ENCODE data around the gene BCCIP. TPM values are rescaled to one million over a fixed set of nuclear protein-coding genes. Genes with fewer than 3 reads are reported as not detected.

BCCIP gene
- total and polyA plus RNA-seq, 2 experiments from 2014 or later: 43.9 to 92.6 TPM

DNA sequence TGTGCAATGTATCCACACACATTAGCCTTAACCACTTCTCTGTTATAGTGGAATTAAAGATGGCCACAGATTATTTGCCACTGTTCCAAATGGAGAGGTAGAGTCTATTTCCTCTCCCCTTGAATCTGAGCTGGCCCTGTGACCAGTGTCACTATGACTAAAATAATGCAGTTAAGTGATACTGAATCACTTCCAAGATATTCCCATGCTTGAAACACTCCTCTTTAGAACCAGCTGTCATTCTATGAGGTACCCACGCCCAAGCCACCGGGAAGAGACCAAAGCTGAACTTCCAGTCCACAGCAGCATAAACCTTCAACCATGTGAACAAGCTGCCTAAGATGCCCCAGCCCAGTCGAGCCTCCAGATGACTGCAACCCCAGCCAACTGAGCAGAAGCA, 59.9 kb downstream of the BCCIP start:
- Histone ChIP-seq H3K79me2 (ENCODE audit: insufficient read depth) (peaks cover 66% of the 10 kb centered on the region), H3K27me3 (replicated peaks; ENCODE audit: insufficient read depth) (no peaks in the 10 kb centered on the region), H3K36me3 (ENCODE audit: low read depth) (no peaks in the 10 kb centered on the region), H3K9ac (no peak overlapping the region), H4K20me1 (ENCODE audit: insufficient read depth) (no peaks in the 10 kb centered on the region), H3K4me1 (ENCODE audit: insufficient read depth) (peaks cover 17% of the 10 kb centered on the region), H3F3A (ENCODE audit: insufficient read depth) (peaks cover 13% of the 10 kb centered on the region; the same call in 1 of the 2 replicates), H3K9me3 (ENCODE audit: low read depth) (no peaks in the 10 kb centered on the region), H3K4me2 (ENCODE audit: unreplicated experiment) (no peak overlapping the region), H3K27ac (no peak overlapping the region), H2AFZ (no peak overlapping the region), H3K9me2 (ENCODE audit: insufficient read depth) (no peaks in the 10 kb centered on the region), H3K4me3 (no peak overlapping the region)
- WGBS, 2 experiments (ENCODE audit: low coverage in 1 of 2, low lambda C conversion rate in 2 of 2, missing lambda C conversion rate in 2 of 2): 97% methylated on average over 3 of the region's 3 CpGs
- no peak for TF ChIP-seq EZH2phosphoT487 (IDR thresholded peaks at IDR 0.05; ENCODE audit: insufficient read depth, low read depth)
- no peak for TF ChIP-seq EZH2 (IDR thresholded peaks at IDR 0.05; ENCODE audit: insufficient read depth, poor library complexity, severe bottlenecking)
- in situ Hi-C loops (cut with MboI): no loop called here
- DNase-seq: no peak

MicroRNA genes within 50 kb of the gene (microRNA counts, 767-probe panel; counts per million panel counts)
- 447 counts per million, percentile 86 among the panel's probes with 10 or more counts for microRNA hsa-miR-4484

Small RNA genes within 50 kb of the gene (microRNA-seq; reads per million reads assigned to microRNA genes)
- 2.0 reads per million for gene MIR4484 (ENCODE audit: borderline number of aligned reads)

Small RNA genes within 50 kb of the gene (small RNA-seq; reads per million reads assigned to genes)
- gene MIR4484 (ENCODE audit: low read depth, low replicate concordance): not detected
- gene RF00017 (ENCODE audit: low read depth, low replicate concordance): not detected

Other genes with a start within 250 kb of the BCCIP start
- 0.76 TPM in 1 of 2 replicates, not detected in the other for gene TEX36, start 140.4 kb upstream of the BCCIP start, total RNA-seq (2014; rRNA removed; shearing (Covaris generic))
- gene TEX36, start 140.4 kb upstream of the BCCIP start, polyA plus RNA-seq (2016; fragmentation: Nextera tagmentation; extraction: Ambion mirVana): 0.34 and 0.35 TPM in 2 replicates
- 13.2 and 16.4 TPM in 2 replicates for gene EDRF1, start 103.8 kb upstream of the BCCIP start, total RNA-seq (2014; rRNA removed; shearing (Covaris generic))
- 10.2 and 11.4 TPM in 2 replicates for gene EDRF1, start 103.8 kb upstream of the BCCIP start, polyA plus RNA-seq (2016; fragmentation: Nextera tagmentation; extraction: Ambion mirVana)
- not detected in 2 replicates for gene MMP21, start 47.7 kb upstream of the BCCIP start, total RNA-seq (2014; rRNA removed; shearing (Covaris generic))
- not detected in 2 replicates for gene MMP21, start 47.7 kb upstream of the BCCIP start, polyA plus RNA-seq (2016; fragmentation: Nextera tagmentation; extraction: Ambion mirVana)
- gene UROS, start 288 bp upstream of the BCCIP start, total RNA-seq (2014; rRNA removed; shearing (Covaris generic)): 75.2 and 83.1 TPM in 2 replicates
- gene UROS, start 288 bp upstream of the BCCIP start, polyA plus RNA-seq (2016; fragmentation: Nextera tagmentation; extraction: Ambion mirVana): 87.8 and 92.2 TPM in 2 replicates
- gene DHX32, start 57.7 kb downstream of the BCCIP start, total RNA-seq (2014; rRNA removed; shearing (Covaris generic)): 49.6 and 59.8 TPM in 2 replicates
- gene DHX32, start 57.7 kb downstream of the BCCIP start, polyA plus RNA-seq (2016; fragmentation: Nextera tagmentation; extraction: Ambion mirVana): 33.6 and 34.4 TPM in 2 replicates
- 4.3 and 13.3 TPM in 2 replicates for gene FANK1, start 73.0 kb downstream of the BCCIP start, total RNA-seq (2014; rRNA removed; shearing (Covaris generic))
- gene FANK1, start 73.0 kb downstream of the BCCIP start, polyA plus RNA-seq (2016; fragmentation: Nextera tagmentation; extraction: Ambion mirVana): 7.9 and 10.2 TPM in 2 replicates